Spinal cord (tissue), 10 donors: Measurements from ENCODE around the gene DNAH7. TPM values are rescaled to one million over a fixed set of nuclear protein-coding genes. Genes with fewer than 3 reads are reported as not detected.

Experiments used
- DNase-seq, 6 donors: peaks; one replicate each; pipeline versions ENCODE4 v3.0.0 to v3.0.0-alpha.2; 2013 to 2015; ENCODE audit warnings: low spot score in 6 of 6, low read depth in 4 of 6
- H3K27ac ChIP-seq: one replicate; pipeline ENCODE4 v1.5.1; 2013; ENCODE audit warnings: low read depth, low read length, control low read depth
- H3K27me3 ChIP-seq: one replicate; pipeline ENCODE4 v1.6.1; 2013; ENCODE audit warnings: low read length; ENCODE audit not compliant: control insufficient read depth, insufficient read depth
- H3K36me3 ChIP-seq: one replicate; pipeline ENCODE4 v1.6.1; 2013; ENCODE audit warnings: low read length; ENCODE audit not compliant: control insufficient read depth, insufficient read depth
- H3K4me1 ChIP-seq: one replicate; pipeline ENCODE4 v1.6.1; 2013; ENCODE audit warnings: low read length; ENCODE audit not compliant: control insufficient read depth, insufficient read depth
- H3K4me3 ChIP-seq: one replicate; pipeline ENCODE4 v1.5.1; 2013; ENCODE audit warnings: low read depth, low read length, control low read depth
- H3K9me3 ChIP-seq: one replicate; pipeline ENCODE4 v1.6.1; 2013; ENCODE audit warnings: low read length; ENCODE audit not compliant: control insufficient read depth, insufficient read depth
- WGBS: methylation state at CpG from one replicate; pipeline ENCODE4 v1.1.5; 2013; ENCODE audit warnings: missing lambda C conversion rate; ENCODE audit not compliant: insufficient coverage; 5-methylcytosine and 5-hydroxymethylcytosine counted together
- polyA plus RNA-seq, 2 donors: library from polyadenylated mRNA; unstranded; fragments of 120-200 nt; gene quantifications; one replicate each; pipeline ENCODE4 v1.2.1, GENCODE V29; 2013; ENCODE audit not compliant: insufficient read length in 2 of 2
- total RNA-seq, 2 donors: library from RNA; depleted of rRNA in 1 of 2; stranded (reverse); fragments of 120-200 nt in 1 of 2; fragments of >200 nt in 1 of 2; gene quantifications; one replicate each; pipeline versions ENCODE4 v1.2.3 to v1.2.4, GENCODE V29; 2013 to 2014
- donor health status: healthy.

Gene DNAH7
- total and polyA plus RNA-seq, 4 donors, result 11.6 to 16.3 (median 15.2) TPM

- Histone ChIP-seq H3K4me1 (peaks cover 4% of the 10 kb centered on the region), H3K9me3 (peaks cover 7% of the 10 kb centered on the region), H3K36me3 (no peaks in the 10 kb centered on the region), H3K4me3 (no peak overlapping the region), H3K27ac (no peak overlapping the region), H3K27me3 (no peaks in the 10 kb centered on the region)
- DNase-seq, result no peak
- no CpG with 5 or more reads among the region's 2 CpGs for WGBS
Observed at GRCh38 chr2:196080526-196080925, 11.9 kb upstream of the DNAH7 start.

GRCh38 chr2:196079052-196079451 is 10.4 kb upstream of the DNAH7 start:
- no peak for DNase-seq
- no peaks in the 10 kb centered on the region for H3K27me3 ChIP-seq
- no peak overlapping the region for H3K4me3 ChIP-seq
- peaks cover 4% of the 10 kb centered on the region for H3K4me1 ChIP-seq
- WGBS, result no CpG with 5 or more reads among the region's 1 CpG
- H3K36me3 ChIP-seq, result no peaks in the 10 kb centered on the region
- H3K27ac ChIP-seq, result no peak overlapping the region
- peaks cover 7% of the 10 kb centered on the region for H3K9me3 ChIP-seq

GRCh38 chr2:196077821-196078220 is 9.2 kb upstream of the DNAH7 start:
- peaks cover 4% of the 10 kb centered on the region for H3K4me1 ChIP-seq
- no CpG with 5 or more reads among the region's 2 CpGs for WGBS
- no peaks in the 10 kb centered on the region for H3K27me3 ChIP-seq
- H3K9me3 ChIP-seq, result no peaks in the 10 kb centered on the region
- H3K4me3 ChIP-seq, result no peak overlapping the region
- no peak for DNase-seq
- no peak overlapping the region for H3K27ac ChIP-seq
- no peaks in the 10 kb centered on the region for H3K36me3 ChIP-seq

- Histone ChIP-seq H3K27ac (no peak overlapping the region), H3K27me3 (peaks cover 3% of the 10 kb centered on the region), H3K36me3 (no peaks in the 10 kb centered on the region), H3K9me3 (no peaks in the 10 kb centered on the region), H3K4me1 (peaks cover 4% of the 10 kb centered on the region), H3K4me3 (no peak overlapping the region)
- 69% methylated on average over 2 of the region's 5 CpGs for WGBS
- no peak for DNase-seq
Observed at GRCh38 chr2:196076778-196077568, 8.3 kb upstream of the DNAH7 start.

GRCh38 chr2:196075196-196075595 is 6.6 kb upstream of the DNAH7 start:
- DNase-seq, result no peak
- H3K4me3 ChIP-seq, result no peak overlapping the region
- no peaks in the 10 kb centered on the region for H3K36me3 ChIP-seq
- H3K27me3 ChIP-seq, result peaks cover 3% of the 10 kb centered on the region
- H3K9me3 ChIP-seq, result no peaks in the 10 kb centered on the region
- H3K27ac ChIP-seq, result no peak overlapping the region
- peaks cover 4% of the 10 kb centered on the region for H3K4me1 ChIP-seq
- WGBS, result 0% methylated on average over 1 of the region's 1 CpG

- no peak overlapping the region for H3K4me3 ChIP-seq
- H3K9me3 ChIP-seq, result no peaks in the 10 kb centered on the region
- H3K4me1 ChIP-seq, result peaks cover 4% of the 10 kb centered on the region
- no peak for DNase-seq
- no peak overlapping the region for H3K27ac ChIP-seq
- no peaks in the 10 kb centered on the region for H3K36me3 ChIP-seq
- peaks cover 3% of the 10 kb centered on the region for H3K27me3 ChIP-seq
Observed at GRCh38 chr2:196074631-196075030, 6.0 kb upstream of the DNAH7 start.

- H3K4me3 ChIP-seq, result no peak overlapping the region
- WGBS, result 57% methylated on average over 1 of the region's 2 CpGs
- H3K27ac ChIP-seq, result no peak overlapping the region
- H3K4me1 ChIP-seq, result peaks cover 6% of the 10 kb centered on the region
- peaks cover 3% of the 10 kb centered on the region for H3K27me3 ChIP-seq
- no peaks in the 10 kb centered on the region for H3K36me3 ChIP-seq
- H3K9me3 ChIP-seq, result no peaks in the 10 kb centered on the region
- no peak for DNase-seq
Observed at GRCh38 chr2:196073521-196073920, 4.9 kb upstream of the DNAH7 start.

GRCh38 chr2:196067088-196067382 is 1.6 kb downstream of the DNAH7 start:
- no CpG with 5 or more reads among the region's 3 CpGs for WGBS
- no peak overlapping the region for H3K27ac ChIP-seq
- no peaks in the 10 kb centered on the region for H3K9me3 ChIP-seq
- DNase-seq, result no peak
- peak overlapping the region; percentile 0 for H3K4me3 ChIP-seq
- no peaks in the 10 kb centered on the region for H3K36me3 ChIP-seq
- no peaks in the 10 kb centered on the region for H3K27me3 ChIP-seq
- peaks cover 9% of the 10 kb centered on the region for H3K4me1 ChIP-seq

GRCh38 chr2:196066291-196067087 is 2.1 kb downstream of the DNAH7 start:
- Histone ChIP-seq H3K4me1 (peaks cover 9% of the 10 kb centered on the region), H3K27ac (no peak overlapping the region), H3K27me3 (no peaks in the 10 kb centered on the region), H3K9me3 (no peaks in the 10 kb centered on the region), H3K4me3 (peak overlapping the region; percentile 0), H3K36me3 (no peaks in the 10 kb centered on the region)
- WGBS, result no CpG with 5 or more reads among the region's 3 CpGs
- DNase-seq, result peak in 3 of 6 donors; percentile 31 to 81 (median 77)

- Histone ChIP-seq H3K4me3 (no peak overlapping the region), H3K27me3 (no peaks in the 10 kb centered on the region), H3K27ac (no peak overlapping the region), H3K9me3 (no peaks in the 10 kb centered on the region), H3K4me1 (peaks cover 6% of the 10 kb centered on the region), H3K36me3 (no peaks in the 10 kb centered on the region)
- no peak for DNase-seq
- WGBS, result no CpG with 5 or more reads among the region's 5 CpGs
Observed at GRCh38 chr2:196063773-196064172, 4.9 kb downstream of the DNAH7 start.
